GM13976 (cell line): Measurements from ENCODE around the gene EPHA6.

Source experiments
- DNase-seq: peaks from one replicate; pipeline ENCODE4 v3.0.0; 2012; ENCODE audit warnings: low spot score
- CTCF ChIP-seq: IDR thresholded peaks from 2 replicates; pipeline ENCODE4 v1.5.1; 2012; ENCODE audit warnings: borderline replicate concordance, mild to moderate bottlenecking; ENCODE audit not compliant: insufficient read depth; ENCODE audit errors: extremely low read depth, missing control alignments, control extremely low read depth
- in situ Hi-C: fragments of 300-500 bp; cut with MboI; formaldehyde crosslinking; loops from one replicate; pipeline ENCODE4 v1.12.0; 2022; ENCODE audit warnings: low sequenced_read_pairs, mixed read lengths, inconsistent platforms; ENCODE audit not compliant: unreplicated experiment

Gene EPHA6

GRCh38 chr3:96813134-96813819 lies 1.1 kb upstream of the EPHA6 start:
- peak; percentile 87 for DNase-seq
- TF ChIP-seq CTCF: peak; percentile 52
- in situ Hi-C loops: no loop called here

GRCh38 chr3:96814651-96815567 lies 515 bp downstream of the EPHA6 start:
- peak; percentile 39 for DNase-seq
- in situ Hi-C loops: no loop called here
- no peak for TF ChIP-seq CTCF

GRCh38 chr3:96831175-96831574 lies 16.8 kb downstream of the EPHA6 start:
- TF ChIP-seq CTCF: no peak
- in situ Hi-C loops: no loop called here

GRCh38 chr3:96833301-96833700 lies 18.9 kb downstream of the EPHA6 start:
- in situ Hi-C loops: no loop called here
- no peak for TF ChIP-seq CTCF
- DNase-seq: no peak

More at GRCh38 chr3:96831175-96831574, 16.8 kb downstream of the EPHA6 start:
- no peak for DNase-seq

- in situ Hi-C loops: no loop called here
- TF ChIP-seq CTCF: no peak
- DNase-seq: no peak
Measured at GRCh38 chr3:96836153-96836915, 21.9 kb downstream of the EPHA6 start.

- no peak for TF ChIP-seq CTCF
- in situ Hi-C loops: no loop called here
- DNase-seq: no peak
Measured at GRCh38 chr3:96843505-96844203, 29.3 kb downstream of the EPHA6 start.
